CD4-positive, CD25-positive, alpha-beta regulatory T cell (primary cell): ENCODE measurements around the gene KIF3B. TPM values are rescaled to one million over a fixed set of nuclear protein-coding genes. Genes with fewer than 3 reads are reported as not detected.

Experiments used
- ATAC-seq, 2 donors: fragments of 150-1000 bp; cut with Tn5 transposase; one replicate each; pipeline ENCODE4 v1.10.0; 2021; ENCODE audit warnings: low read depth in 2 of 2, moderate number of reproducible peaks in 2 of 2, moderate library complexity in 1 of 2
- DNase-seq, 3 donors: peaks; one replicate each; pipeline versions ENCODE4 v3.0.0 to v3.0.0-alpha.2; 2012 to 2022; ENCODE audit warnings: mixed read lengths in 1 of 3
- H3K27ac ChIP-seq: one replicate; pipeline ENCODE4 v1.7.0; 2013; ENCODE audit warnings: mild to moderate bottlenecking, low read length; ENCODE audit not compliant: insufficient read depth, poor library complexity, severe bottlenecking
- H3K27me3 ChIP-seq: one replicate; pipeline ENCODE4 v1.7.0; 2013; ENCODE audit warnings: low read length; ENCODE audit not compliant: control insufficient read depth, insufficient read depth
- H3K36me3 ChIP-seq: one replicate; pipeline ENCODE4 v1.7.0; 2013; ENCODE audit warnings: mild to moderate bottlenecking, low read length, moderate library complexity; ENCODE audit not compliant: control insufficient read depth, insufficient read depth
- H3K4me1 ChIP-seq: 2 replicates; pipeline ENCODE4 v1.7.0; 2013; ENCODE audit warnings: mild to moderate bottlenecking, low read length; ENCODE audit not compliant: insufficient read depth, control insufficient read depth, poor library complexity, severe bottlenecking
- H3K4me3 ChIP-seq: one replicate; pipeline ENCODE4 v1.7.0; 2013; ENCODE audit warnings: low read depth, mild to moderate bottlenecking, low read length, moderate library complexity
- H3K9me3 ChIP-seq, 2 experiments: 1 replicate in 1 of 2; 2 replicates in 1 of 2; pipeline ENCODE4 v1.7.0; 2013; ENCODE audit warnings: low read length in 2 of 2, mild to moderate bottlenecking in 1 of 2, moderate library complexity in 1 of 2; ENCODE audit not compliant: control insufficient read depth in 2 of 2
- H3K27ac Mint-ChIP-seq, 3 donors: one replicate each; pipeline ENCODE4 v1.8.0; 2020 to 2022; ENCODE audit warnings: mild to moderate bottlenecking in 3 of 3, mixed read lengths in 3 of 3, moderate library complexity in 2 of 3
- H3K27me3 Mint-ChIP-seq: one replicate; pipeline ENCODE4 v1.8.0; 2022; ENCODE audit warnings: mild to moderate bottlenecking, mixed read lengths
- H3K36me3 Mint-ChIP-seq: one replicate; pipeline ENCODE4 v1.8.0; 2020; ENCODE audit warnings: mixed read lengths
- H3K4me1 Mint-ChIP-seq, 4 donors: one replicate each; pipeline ENCODE4 v1.8.0; 2020 to 2022; ENCODE audit warnings: mixed read lengths in 4 of 4, mild to moderate bottlenecking in 1 of 4
- H3K4me3 Mint-ChIP-seq, 4 donors: one replicate each; pipeline ENCODE4 v1.8.0; 2020 to 2022; ENCODE audit warnings: mild to moderate bottlenecking in 4 of 4, mixed read lengths in 4 of 4, moderate library complexity in 3 of 4
- H3K9me3 Mint-ChIP-seq, 7 donors: one replicate each; pipeline ENCODE4 v1.8.0; 2020 to 2022; ENCODE audit warnings: mixed read lengths in 7 of 7, mild to moderate bottlenecking in 3 of 7, moderate library complexity in 2 of 7
- polyA plus RNA-seq, 4 donors: library from polyadenylated mRNA; unstranded; fragments of 300-500 nt; fragmentation: Illumina TruSeq; gene quantifications; one replicate each; pipeline ENCODE4 v1.2.3, GENCODE V29; 2021
- total RNA-seq: library from RNA; stranded (reverse); gene quantifications from one replicate; pipeline ENCODE4 v1.2.3, GENCODE V29; 2022

The KIF3B gene
- total and polyA plus RNA-seq, 5 donors from 2014 or later = 1.8 to 19.6 (median 2.9) TPM

- no peak for ATAC-seq
- Histone ChIP-seq H3K9me3 (no peaks in the 10 kb centered on the region), H3K4me3 (no peak overlapping the region), H3K27ac (peak overlapping the region; percentile 72), H3K27me3 (no peaks in the 10 kb centered on the region), H3K36me3 (peaks cover 34% of the 10 kb centered on the region), H3K4me1 (peaks cover 19% of the 10 kb centered on the region)
- H3K36me3 Mint-ChIP-seq = peaks cover 57% of the 10 kb centered on the region
- no peak overlapping the region for H3K4me3 Mint-ChIP-seq
- H3K27ac Mint-ChIP-seq = peak overlapping the region in 2 of 3 donors; percentile 81 to 94
- H3K4me1 Mint-ChIP-seq = peaks cover 15 to 37% (median 25%) of the 10 kb centered on the region in 4 donors
- no peak for DNase-seq
- H3K27me3 Mint-ChIP-seq = no peaks in the 10 kb centered on the region
- H3K9me3 Mint-ChIP-seq = no peaks in the 10 kb centered on the region
Measured at GRCh38 chr20:32233286-32233685, 44.2 kb upstream of the KIF3B start.

DNA sequence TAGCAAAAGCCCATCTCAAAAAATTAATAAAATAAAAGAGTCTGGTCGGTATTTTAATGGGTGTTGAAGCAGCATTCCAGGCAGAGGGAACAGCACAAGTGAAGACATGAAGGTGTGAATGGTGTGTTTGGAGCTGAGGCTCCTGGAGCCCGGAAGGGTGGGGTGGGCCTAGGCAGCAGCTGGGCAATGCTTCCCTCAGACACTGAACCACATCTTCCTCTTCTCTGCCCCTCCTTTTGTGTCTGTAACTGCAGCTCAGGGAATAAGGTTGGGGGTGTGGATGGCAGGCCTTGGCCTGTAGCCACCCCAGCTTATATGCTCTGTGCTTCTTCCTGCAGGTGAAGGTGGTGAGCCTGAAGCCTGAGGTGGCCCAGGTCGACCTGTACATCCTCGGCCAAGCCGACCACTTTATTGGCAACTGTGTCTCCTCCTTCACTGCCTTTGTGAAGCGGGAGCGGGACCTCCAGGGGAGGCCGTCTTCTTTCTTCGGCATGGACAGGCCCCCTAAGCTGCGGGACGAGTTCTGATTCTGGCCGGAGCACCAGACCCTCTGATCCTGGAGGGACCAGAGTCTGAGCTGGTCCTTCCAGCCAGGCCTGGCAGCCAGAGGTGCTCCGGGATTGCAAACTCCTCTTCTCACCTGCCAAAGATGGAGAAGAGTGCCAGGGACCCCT lies 43.2 kb upstream of the KIF3B start:
- no peaks in the 10 kb centered on the region for H3K9me3 Mint-ChIP-seq
- peaks cover 14 to 37% (median 21%) of the 10 kb centered on the region in 4 donors for H3K4me1 Mint-ChIP-seq
- ATAC-seq (no peak), DNase-seq (no peak)
- Histone ChIP-seq H3K4me3 (no peak overlapping the region), H3K36me3 (peaks cover 25% of the 10 kb centered on the region), H3K4me1 (peaks cover 19% of the 10 kb centered on the region), H3K9me3 (no peaks in the 10 kb centered on the region), H3K27me3 (no peaks in the 10 kb centered on the region), H3K27ac (no peak overlapping the region)
- H3K4me3 Mint-ChIP-seq = no peak overlapping the region
- H3K36me3 Mint-ChIP-seq = peaks cover 54% of the 10 kb centered on the region
- H3K27me3 Mint-ChIP-seq = no peaks in the 10 kb centered on the region
- peak overlapping the region in 2 of 3 donors; percentile 26 to 71 for H3K27ac Mint-ChIP-seq

DNA sequence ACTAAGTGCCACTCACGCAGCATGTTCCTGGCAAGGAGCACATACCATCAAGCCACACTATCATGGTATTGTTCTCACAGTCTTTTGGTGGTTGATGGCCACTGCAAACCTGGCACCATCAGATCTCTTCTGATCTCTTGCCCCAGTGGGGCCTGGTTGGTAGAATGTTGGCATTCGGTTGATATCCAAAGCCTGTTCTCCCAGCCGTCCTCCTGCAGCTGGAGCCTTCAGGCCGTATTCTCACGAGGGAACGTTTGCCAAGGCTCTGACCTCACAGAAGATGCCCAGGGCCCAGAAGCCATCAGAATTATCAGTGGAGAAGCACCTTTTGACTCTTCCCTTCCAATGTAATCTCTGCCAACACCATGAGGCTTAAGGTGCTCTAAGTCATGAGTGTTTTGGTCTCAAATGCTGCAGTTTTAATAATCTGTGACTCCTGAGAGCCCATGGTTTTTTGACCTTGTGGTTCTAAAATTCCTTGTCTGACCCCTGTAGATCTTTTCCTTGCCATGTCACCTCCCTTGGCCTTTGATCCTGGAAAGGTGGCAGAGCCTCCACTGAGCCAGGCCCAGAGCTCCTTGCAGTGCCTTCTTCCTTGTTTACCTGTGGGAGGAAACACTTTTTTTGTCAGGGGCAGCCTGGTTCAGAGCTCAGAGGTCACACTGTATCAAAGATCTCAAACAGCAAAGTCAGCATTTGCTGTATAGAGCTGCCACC lies 42.0 kb upstream of the KIF3B start:
- no peaks in the 10 kb centered on the region for H3K9me3 ChIP-seq
- H3K4me1 ChIP-seq = peaks cover 19% of the 10 kb centered on the region
- no peaks in the 10 kb centered on the region for H3K27me3 ChIP-seq
- H3K4me3 ChIP-seq = no peak overlapping the region
- Mint-ChIP-seq H3K4me3 (no peak overlapping the region), H3K4me1 (peaks cover 12 to 37% (median 21%) of the 10 kb centered on the region in 4 donors), H3K36me3 (peaks cover 52% of the 10 kb centered on the region), H3K27me3 (no peaks in the 10 kb centered on the region), H3K9me3 (no peaks in the 10 kb centered on the region), H3K27ac (peak overlapping the region in 2 of 3 donors; percentile 53 to 72)
- DNase-seq (no peak), ATAC-seq (no peak)
- H3K27ac ChIP-seq = no peak overlapping the region
- H3K36me3 ChIP-seq = peaks cover 25% of the 10 kb centered on the region

GRCh38 chr20:32236048-32236533 lies 41.4 kb upstream of the KIF3B start:
- Mint-ChIP-seq H3K27ac (peak overlapping the region in 2 of 3 donors; percentile 62 to 72), H3K9me3 (no peaks in the 10 kb centered on the region), H3K36me3 (peaks cover 46% of the 10 kb centered on the region), H3K27me3 (no peaks in the 10 kb centered on the region), H3K4me1 (peaks cover 12 to 34% (median 19%) of the 10 kb centered on the region in 4 donors), H3K4me3 (no peak overlapping the region)
- Histone ChIP-seq H3K27ac (no peak overlapping the region), H3K4me3 (no peak overlapping the region), H3K27me3 (no peaks in the 10 kb centered on the region), H3K4me1 (peaks cover 19% of the 10 kb centered on the region), H3K9me3 (no peaks in the 10 kb centered on the region), H3K36me3 (peaks cover 22% of the 10 kb centered on the region)
- no peak for ATAC-seq
- no peak for DNase-seq

DNA sequence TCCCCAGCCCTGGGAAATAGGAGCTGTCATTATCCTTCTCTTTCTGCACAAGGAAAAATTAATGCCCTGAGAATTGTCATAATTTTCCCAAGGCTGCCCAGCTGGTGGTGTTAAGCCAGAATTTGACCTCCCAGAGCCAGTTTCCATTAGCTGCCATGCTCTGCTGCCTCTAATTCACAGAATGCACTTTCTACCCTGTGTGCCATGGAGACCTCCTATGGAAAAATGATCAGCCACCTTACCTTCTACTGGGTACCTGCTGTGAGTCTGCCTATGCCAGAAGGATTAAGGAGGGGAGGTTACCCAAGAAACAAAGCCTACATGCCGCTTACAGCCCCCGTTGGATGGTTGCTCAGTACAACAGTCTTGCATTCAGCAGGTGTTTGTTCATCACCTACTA lies 40.6 kb upstream of the KIF3B start:
- Mint-ChIP-seq H3K4me3 (no peak overlapping the region), H3K27ac (peak overlapping the region in 2 of 3 donors; percentile 46 to 86), H3K27me3 (no peaks in the 10 kb centered on the region), H3K9me3 (no peaks in the 10 kb centered on the region), H3K36me3 (peaks cover 42% of the 10 kb centered on the region), H3K4me1 (peaks cover 8 to 26% (median 13%) of the 10 kb centered on the region in 4 donors)
- H3K27ac ChIP-seq = no peak overlapping the region
- DNase-seq = no peak
- no peaks in the 10 kb centered on the region for H3K9me3 ChIP-seq
- no peak overlapping the region for H3K4me3 ChIP-seq
- no peak for ATAC-seq
- H3K4me1 ChIP-seq = peaks cover 14% of the 10 kb centered on the region
- peaks cover 22% of the 10 kb centered on the region for H3K36me3 ChIP-seq
- H3K27me3 ChIP-seq = no peaks in the 10 kb centered on the region

DNA sequence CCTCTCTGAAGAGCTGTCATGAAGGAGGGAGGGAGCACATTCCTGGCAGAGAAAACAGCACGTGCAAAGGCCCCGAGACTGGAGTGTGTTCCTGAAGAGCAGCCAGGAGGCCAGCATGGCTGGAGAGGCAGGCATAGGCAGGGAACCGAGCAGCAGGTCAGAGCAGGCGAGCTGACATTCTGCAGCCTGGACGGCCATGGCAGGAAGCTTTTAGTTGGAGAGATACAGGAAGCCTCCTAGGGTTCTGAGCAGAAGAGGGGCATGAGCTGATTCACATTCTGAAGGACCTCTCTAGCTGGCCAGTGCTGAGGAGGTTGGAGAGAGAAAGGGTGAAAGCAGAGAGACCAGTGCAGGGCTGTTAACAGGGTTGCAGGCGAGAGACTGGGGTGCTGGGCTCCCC lies 40.0 kb upstream of the KIF3B start:
- ATAC-seq (no peak), DNase-seq (no peak)
- peaks cover 22% of the 10 kb centered on the region for H3K36me3 ChIP-seq
- H3K27ac ChIP-seq = no peak overlapping the region
- peaks cover 38% of the 10 kb centered on the region for H3K36me3 Mint-ChIP-seq
- H3K9me3 ChIP-seq = no peaks in the 10 kb centered on the region
- no peaks in the 10 kb centered on the region for H3K9me3 Mint-ChIP-seq
- H3K4me1 ChIP-seq = peaks cover 8% of the 10 kb centered on the region
- no peak overlapping the region for H3K4me3 ChIP-seq
- H3K27me3 Mint-ChIP-seq = no peaks in the 10 kb centered on the region
- H3K27ac Mint-ChIP-seq = peak overlapping the region in 1 of 3 donors; percentile 86
- H3K4me1 Mint-ChIP-seq = peaks cover 4 to 20% (median 8%) of the 10 kb centered on the region in 4 donors
- H3K4me3 Mint-ChIP-seq = no peak overlapping the region
- no peaks in the 10 kb centered on the region for H3K27me3 ChIP-seq

GRCh38 chr20:32238483-32239425 lies 38.7 kb upstream of the KIF3B start:
- no peaks in the 10 kb centered on the region for H3K4me1 ChIP-seq
- peaks cover 0 to 9% (median 3%) of the 10 kb centered on the region in 4 donors for H3K4me1 Mint-ChIP-seq
- ATAC-seq (no peak), DNase-seq (no peak)
- no peaks in the 10 kb centered on the region for H3K27me3 ChIP-seq
- H3K27ac Mint-ChIP-seq = no peak overlapping the region
- H3K36me3 ChIP-seq = peaks cover 18% of the 10 kb centered on the region
- no peak overlapping the region for H3K27ac ChIP-seq
- no peak overlapping the region for H3K4me3 ChIP-seq
- peaks cover 29% of the 10 kb centered on the region for H3K36me3 Mint-ChIP-seq
- H3K9me3 Mint-ChIP-seq = no peaks in the 10 kb centered on the region
- H3K4me3 Mint-ChIP-seq = no peak overlapping the region
- H3K27me3 Mint-ChIP-seq = no peaks in the 10 kb centered on the region
- no peaks in the 10 kb centered on the region for H3K9me3 ChIP-seq
